Neural cell (in vitro differentiated cells): Measurements from ENCODE around the gene RNGTT. TPM values are rescaled to one million over a fixed set of nuclear protein-coding genes. Genes with fewer than 3 reads are reported as not detected.

Source experiments
- H2AFZ ChIP-seq: fragments of 200-600, 300-800 bp; sonication (generic), shearing (Covaris generic); 2 replicates; pipeline ENCODE4 v1.6.0; 2014; ENCODE audit warnings: low read depth, mild to moderate bottlenecking, antibody characterized with exemption, low read length, moderate library complexity
- H3F3A ChIP-seq: fragments of 200-600 bp; shearing (Covaris generic); 2 replicates; pipeline ENCODE4 v1.6.1; 2016; ENCODE audit warnings: mild to moderate bottlenecking, moderate library complexity, mixed read lengths, antibody characterized with exemption, low read length; ENCODE audit not compliant: insufficient read depth, poor library complexity, severe bottlenecking
- H3K27ac ChIP-seq: fragments of 200-600, 300-800 bp; sonication (generic), shearing (Covaris generic); 2 replicates; pipeline ENCODE4 v1.5.1; 2014; ENCODE audit warnings: mild to moderate bottlenecking, low read length, moderate library complexity
- H3K27me3 ChIP-seq: fragments of 300-800, 200-600 bp; sonication (generic), shearing (Covaris generic); 2 replicates; pipeline ENCODE4 v1.6.0; 2014; ENCODE audit warnings: mild to moderate bottlenecking, low read depth, low read length, moderate library complexity; ENCODE audit not compliant: insufficient read depth
- H3K36me3 ChIP-seq: fragments of 300-800, 200-600 bp; sonication (generic), shearing (Covaris generic); 2 replicates; pipeline ENCODE4 v1.5.1; 2014; ENCODE audit warnings: mild to moderate bottlenecking, antibody characterized with exemption, low read length, moderate library complexity; ENCODE audit not compliant: insufficient read depth
- H3K4me2 ChIP-seq: fragments of 300-800, 200-600 bp; sonication (generic), shearing (Covaris generic); 2 replicates; pipeline ENCODE4 v1.6.0; 2014; ENCODE audit warnings: mild to moderate bottlenecking, low read length
- H3K4me3 ChIP-seq: fragments of 300-800, 200-600 bp; sonication (generic), shearing (Covaris generic); 2 replicates; pipeline ENCODE4 v1.5.1; 2014; ENCODE audit warnings: mild to moderate bottlenecking, low read length, moderate library complexity
- H3K79me2 ChIP-seq: fragments of 200-600 bp; shearing (Covaris generic); replicated peaks from 2 replicates; pipeline ENCODE4 v1.6.0; 2014; ENCODE audit warnings: mild to moderate bottlenecking, low read length, moderate library complexity; ENCODE audit not compliant: insufficient read depth
- H3K9ac ChIP-seq: fragments of 300-800, 200-600 bp; sonication (generic), shearing (Covaris generic); 2 replicates; pipeline ENCODE4 v1.6.1; 2016; ENCODE audit warnings: mild to moderate bottlenecking, low read length, mixed read lengths
- H3K9me2 ChIP-seq: fragments of 200-600 bp; shearing (Covaris generic); 2 replicates; pipeline ENCODE4 v1.6.1; 2016; ENCODE audit warnings: mild to moderate bottlenecking, low read length, mixed read lengths; ENCODE audit not compliant: insufficient read depth
- H3K9me3 ChIP-seq: fragments of 200-600, 300-800 bp; sonication (generic), shearing (Covaris generic); 2 replicates; pipeline ENCODE4 v1.6.1; 2016; ENCODE audit warnings: mild to moderate bottlenecking, mixed run types, low read length, moderate library complexity, mixed read lengths
- H4K20me1 ChIP-seq: fragments of 200-600 bp; shearing (Covaris generic); 2 replicates; pipeline ENCODE4 v1.6.1; 2016; ENCODE audit warnings: mild to moderate bottlenecking, mixed run types; ENCODE audit not compliant: insufficient read depth
- EP300 ChIP-seq: fragments of 450-650 bp; conservative IDR thresholded peaks from 2 replicates; pipeline ENCODE4 v1.6.1; 2014; ENCODE audit warnings: antibody characterized with exemption, mild to moderate bottlenecking, moderate library complexity; ENCODE audit not compliant: poor library complexity, severe bottlenecking
- EZH2 ChIP-seq: fragments of 200-600, 300-800 bp; shearing (Covaris generic), sonication (generic); IDR thresholded peaks from 2 replicates; pipeline ENCODE4 v1.6.1; 2014; ENCODE audit warnings: antibody characterized with exemption, low read length, borderline replicate concordance, mild to moderate bottlenecking; ENCODE audit not compliant: insufficient read depth, poor library complexity, severe bottlenecking
- MXI1 ChIP-seq: fragments of 450-650 bp; conservative IDR thresholded peaks from 2 replicates; pipeline ENCODE4 v1.6.1; 2014; ENCODE audit warnings: antibody characterized with exemption, mild to moderate bottlenecking; ENCODE audit not compliant: poor library complexity, severe bottlenecking
- POLR2AphosphoS5 ChIP-seq: IDR thresholded peaks from 2 replicates; pipeline ENCODE4 v1.6.1; 2012
- RAD21 ChIP-seq: fragments of 450-650 bp; conservative IDR thresholded peaks from 2 replicates; pipeline ENCODE4 v1.6.1; 2014; ENCODE audit warnings: antibody characterized with exemption, mild to moderate bottlenecking, moderate library complexity
- SMC3 ChIP-seq: fragments of 450-650 bp; conservative IDR thresholded peaks from 2 replicates; pipeline ENCODE4 v1.6.1; 2014; ENCODE audit warnings: antibody characterized with exemption, mild to moderate bottlenecking, moderate library complexity; ENCODE audit not compliant: poor library complexity
- TAF1 ChIP-seq: IDR thresholded peaks from 2 replicates; pipeline ENCODE4 v1.6.1; 2012; ENCODE audit warnings: low read depth
- polyA plus RNA-seq: library from polyadenylated mRNA; depleted of rRNA; stranded (reverse); fragments of >200 nt; gene quantifications from 2 replicates; pipeline ENCODE4 v1.2.3, GENCODE V29; 2014
- TF ChIP-seq, protein P1 (sequence below): IDR thresholded peaks from 2 replicates; pipeline ENCODE4 v1.6.1; 2012; ENCODE audit warnings: borderline replicate concordance
- TF ChIP-seq, protein P2 (sequence below): fragments of 450-650 bp; IDR thresholded peaks from 2 replicates; pipeline ENCODE4 v1.5.1; 2014; ENCODE audit warnings: antibody characterized with exemption, mild to moderate bottlenecking, moderate library complexity; ENCODE audit not compliant: poor library complexity, severe bottlenecking

RNGTT gene
- polyA plus RNA-seq, 1 donor from 2014 or later, result 28.3 TPM

DNA sequence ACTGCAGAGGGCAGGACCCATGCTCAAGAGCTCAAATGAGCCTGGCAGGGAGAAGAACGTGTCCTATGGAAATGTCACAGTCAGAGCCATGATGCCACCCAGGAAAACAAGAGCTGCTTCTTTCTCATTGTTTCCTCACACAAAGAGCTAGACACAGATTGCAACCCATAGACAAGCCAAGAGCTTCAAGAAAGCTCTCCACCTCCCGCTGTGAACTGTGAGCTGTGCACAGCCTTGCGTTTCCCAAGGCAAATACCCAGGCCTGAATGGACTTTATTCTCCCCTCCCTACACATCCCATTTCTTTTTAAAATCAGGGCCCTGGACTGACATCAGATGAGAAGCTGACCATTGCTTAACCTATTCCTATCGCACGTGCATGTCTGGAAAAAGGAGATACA, 388.8 kb downstream of the RNGTT start (continued):
- TF ChIP-seq, protein P1, sequence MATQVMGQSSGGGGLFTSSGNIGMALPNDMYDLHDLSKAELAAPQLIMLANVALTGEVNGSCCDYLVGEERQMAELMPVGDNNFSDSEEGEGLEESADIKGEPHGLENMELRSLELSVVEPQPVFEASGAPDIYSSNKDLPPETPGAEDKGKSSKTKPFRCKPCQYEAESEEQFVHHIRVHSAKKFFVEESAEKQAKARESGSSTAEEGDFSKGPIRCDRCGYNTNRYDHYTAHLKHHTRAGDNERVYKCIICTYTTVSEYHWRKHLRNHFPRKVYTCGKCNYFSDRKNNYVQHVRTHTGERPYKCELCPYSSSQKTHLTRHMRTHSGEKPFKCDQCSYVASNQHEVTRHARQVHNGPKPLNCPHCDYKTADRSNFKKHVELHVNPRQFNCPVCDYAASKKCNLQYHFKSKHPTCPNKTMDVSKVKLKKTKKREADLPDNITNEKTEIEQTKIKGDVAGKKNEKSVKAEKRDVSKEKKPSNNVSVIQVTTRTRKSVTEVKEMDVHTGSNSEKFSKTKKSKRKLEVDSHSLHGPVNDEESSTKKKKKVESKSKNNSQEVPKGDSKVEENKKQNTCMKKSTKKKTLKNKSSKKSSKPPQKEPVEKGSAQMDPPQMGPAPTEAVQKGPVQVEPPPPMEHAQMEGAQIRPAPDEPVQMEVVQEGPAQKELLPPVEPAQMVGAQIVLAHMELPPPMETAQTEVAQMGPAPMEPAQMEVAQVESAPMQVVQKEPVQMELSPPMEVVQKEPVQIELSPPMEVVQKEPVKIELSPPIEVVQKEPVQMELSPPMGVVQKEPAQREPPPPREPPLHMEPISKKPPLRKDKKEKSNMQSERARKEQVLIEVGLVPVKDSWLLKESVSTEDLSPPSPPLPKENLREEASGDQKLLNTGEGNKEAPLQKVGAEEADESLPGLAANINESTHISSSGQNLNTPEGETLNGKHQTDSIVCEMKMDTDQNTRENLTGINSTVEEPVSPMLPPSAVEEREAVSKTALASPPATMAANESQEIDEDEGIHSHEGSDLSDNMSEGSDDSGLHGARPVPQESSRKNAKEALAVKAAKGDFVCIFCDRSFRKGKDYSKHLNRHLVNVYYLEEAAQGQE, result no peak
- TF ChIP-seq EP300 (no peak), TAF1 (no peak)

DNA sequence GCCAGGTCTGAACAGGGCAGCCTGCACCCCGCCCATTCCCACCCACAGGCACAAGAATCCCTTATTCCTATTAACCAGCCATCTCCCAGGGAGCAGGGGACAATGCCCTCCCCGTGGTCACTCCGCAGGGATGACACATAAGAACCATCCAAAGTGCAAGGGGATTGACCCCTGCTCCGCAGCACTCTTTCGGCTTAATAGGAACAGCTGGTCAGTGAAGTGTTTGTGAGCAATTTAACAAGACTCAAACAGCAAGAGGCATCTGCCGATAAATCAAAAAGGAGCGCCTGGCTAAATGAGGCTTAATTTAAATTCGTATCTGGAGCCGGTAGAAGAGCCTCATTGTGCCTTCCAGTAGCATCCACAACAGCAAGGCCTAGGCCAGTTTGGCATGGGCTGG, 389.4 kb downstream of the RNGTT start:
- Histone ChIP-seq H4K20me1 (no peaks in the 10 kb centered on the region), H3K27ac (no peak overlapping the region), H3K9ac (no peak overlapping the region), H2AFZ (no peak overlapping the region), H3K79me2 (no peaks in the 10 kb centered on the region), H3K27me3 (no peaks in the 10 kb centered on the region), H3K36me3 (no peaks in the 10 kb centered on the region), H3K4me3 (no peak overlapping the region), H3K9me2 (no peaks in the 10 kb centered on the region), H3K9me3 (peaks cover 4% of the 10 kb centered on the region), H3F3A (no peaks in the 10 kb centered on the region), H3K4me2 (no peak overlapping the region)
- TF ChIP-seq TAF1 (no peak), MXI1 (no peak), RAD21 (no peak), POLR2AphosphoS5 (no peak), EP300 (no peak), SMC3 (no peak), EZH2 (no peak)
- TF ChIP-seq, protein P2, sequence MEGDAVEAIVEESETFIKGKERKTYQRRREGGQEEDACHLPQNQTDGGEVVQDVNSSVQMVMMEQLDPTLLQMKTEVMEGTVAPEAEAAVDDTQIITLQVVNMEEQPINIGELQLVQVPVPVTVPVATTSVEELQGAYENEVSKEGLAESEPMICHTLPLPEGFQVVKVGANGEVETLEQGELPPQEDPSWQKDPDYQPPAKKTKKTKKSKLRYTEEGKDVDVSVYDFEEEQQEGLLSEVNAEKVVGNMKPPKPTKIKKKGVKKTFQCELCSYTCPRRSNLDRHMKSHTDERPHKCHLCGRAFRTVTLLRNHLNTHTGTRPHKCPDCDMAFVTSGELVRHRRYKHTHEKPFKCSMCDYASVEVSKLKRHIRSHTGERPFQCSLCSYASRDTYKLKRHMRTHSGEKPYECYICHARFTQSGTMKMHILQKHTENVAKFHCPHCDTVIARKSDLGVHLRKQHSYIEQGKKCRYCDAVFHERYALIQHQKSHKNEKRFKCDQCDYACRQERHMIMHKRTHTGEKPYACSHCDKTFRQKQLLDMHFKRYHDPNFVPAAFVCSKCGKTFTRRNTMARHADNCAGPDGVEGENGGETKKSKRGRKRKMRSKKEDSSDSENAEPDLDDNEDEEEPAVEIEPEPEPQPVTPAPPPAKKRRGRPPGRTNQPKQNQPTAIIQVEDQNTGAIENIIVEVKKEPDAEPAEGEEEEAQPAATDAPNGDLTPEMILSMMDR, result no peak
- TF ChIP-seq, protein P1, result no peak
